Mucosa of stomach (tissue), 1 donor: ENCODE results near the gene SCPEP1.
"Not testable (repeated sequence)": the region's sequence is repeated elsewhere in the genome, so short reads cannot be mapped to it uniquely, and the experiment has no call there.

Source experiments
- H3K27me3 ChIP-seq: one replicate; pipeline ENCODE4 v1.7.0; 2013; ENCODE audit warnings: mild to moderate bottlenecking, low read length; ENCODE audit not compliant: control insufficient read depth, insufficient read depth
- H3K36me3 ChIP-seq: one replicate; pipeline ENCODE4 v1.7.0; 2013; ENCODE audit warnings: low read length; ENCODE audit not compliant: control insufficient read depth, insufficient read depth
- H3K4me1 ChIP-seq: one replicate; pipeline ENCODE4 v1.7.0; 2013; ENCODE audit warnings: mild to moderate bottlenecking, low read length; ENCODE audit not compliant: control insufficient read depth, insufficient read depth
- H3K4me3 ChIP-seq: one replicate; pipeline ENCODE4 v1.7.0; 2013; ENCODE audit warnings: low read length
- H3K9ac ChIP-seq: one replicate; pipeline ENCODE4 v1.7.0; 2013; ENCODE audit warnings: mild to moderate bottlenecking, low read length, moderate library complexity
- H3K9me3 ChIP-seq: one replicate; pipeline ENCODE4 v1.7.0; 2013; ENCODE audit warnings: mild to moderate bottlenecking, low read length, moderate library complexity; ENCODE audit not compliant: control insufficient read depth
- donor health status: Pancreatic carcinoma.

SCPEP1 gene

DNA sequence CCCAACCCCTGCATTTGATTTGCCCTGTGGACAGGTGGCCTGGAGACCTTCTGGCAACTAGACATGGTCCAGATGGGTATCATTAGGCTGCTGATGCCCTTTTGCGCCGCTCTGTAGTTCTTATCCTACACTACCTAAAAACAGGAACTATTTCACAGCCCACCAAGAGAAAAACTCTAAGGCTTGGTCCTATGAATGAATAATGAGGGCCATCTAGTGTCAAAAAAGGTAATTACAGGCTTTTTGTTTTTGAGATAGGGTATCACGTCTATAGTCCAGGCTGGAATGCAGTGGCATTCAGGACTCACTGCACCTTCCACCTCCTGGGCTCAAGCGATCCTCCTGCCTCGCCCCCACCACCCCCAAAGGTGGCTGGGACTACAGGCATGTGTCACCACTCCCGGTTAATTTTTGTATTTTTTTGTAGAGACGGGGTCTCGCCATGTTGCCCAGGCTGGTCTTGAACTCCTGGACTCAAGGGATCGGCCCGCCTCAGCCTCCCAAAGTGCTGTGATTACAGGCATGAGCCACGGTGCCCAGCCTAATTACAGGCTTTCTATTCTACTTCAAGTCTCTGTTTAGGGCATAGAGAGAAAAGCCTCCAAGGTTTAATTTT is 38.0 kb upstream of the SCPEP1 start:
- no peaks in the 10 kb centered on the region for H3K27me3 ChIP-seq
- no peaks in the 10 kb centered on the region for H3K36me3 ChIP-seq
- no peaks in the 10 kb centered on the region for H3K9me3 ChIP-seq
- no peak overlapping the region for H3K9ac ChIP-seq
- no peak overlapping the region for H3K4me3 ChIP-seq
- peaks cover 8% of the 10 kb centered on the region for H3K4me1 ChIP-seq

DNA sequence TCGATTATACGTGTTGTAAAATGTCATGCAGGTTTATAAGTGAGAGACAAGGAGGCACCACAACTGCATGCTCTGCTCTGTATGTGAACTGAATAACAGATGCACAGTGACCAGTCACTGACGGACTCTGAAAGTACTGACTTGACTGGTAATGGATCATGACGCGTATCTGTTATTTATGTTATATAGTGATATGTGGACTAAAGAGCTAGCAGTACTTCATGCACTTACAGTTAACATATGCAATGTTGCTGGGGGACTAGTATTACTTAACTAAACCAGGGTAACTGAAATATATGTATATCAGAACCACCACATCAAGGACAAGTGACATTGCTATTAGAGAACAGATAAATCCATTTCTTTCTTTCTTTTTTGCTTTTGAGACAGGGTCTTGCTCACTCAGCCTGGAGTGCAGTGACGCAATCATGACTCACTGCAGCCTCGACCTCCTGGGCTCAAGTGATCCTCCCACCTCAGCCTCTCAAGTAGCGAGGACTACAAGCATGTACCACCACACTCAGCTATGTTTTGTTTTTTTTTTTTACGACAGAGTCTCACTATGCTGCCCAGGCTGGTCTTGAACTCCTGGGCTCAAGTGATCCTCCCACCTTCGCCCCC is 34.3 kb upstream of the SCPEP1 start:
- Histone ChIP-seq H3K36me3 (no peaks in the 10 kb centered on the region), H3K9ac (no peak overlapping the region), H3K9me3 (no peaks in the 10 kb centered on the region), H3K4me1 (no peaks in the 10 kb centered on the region), H3K27me3 (no peaks in the 10 kb centered on the region), H3K4me3 (no peak overlapping the region)

DNA sequence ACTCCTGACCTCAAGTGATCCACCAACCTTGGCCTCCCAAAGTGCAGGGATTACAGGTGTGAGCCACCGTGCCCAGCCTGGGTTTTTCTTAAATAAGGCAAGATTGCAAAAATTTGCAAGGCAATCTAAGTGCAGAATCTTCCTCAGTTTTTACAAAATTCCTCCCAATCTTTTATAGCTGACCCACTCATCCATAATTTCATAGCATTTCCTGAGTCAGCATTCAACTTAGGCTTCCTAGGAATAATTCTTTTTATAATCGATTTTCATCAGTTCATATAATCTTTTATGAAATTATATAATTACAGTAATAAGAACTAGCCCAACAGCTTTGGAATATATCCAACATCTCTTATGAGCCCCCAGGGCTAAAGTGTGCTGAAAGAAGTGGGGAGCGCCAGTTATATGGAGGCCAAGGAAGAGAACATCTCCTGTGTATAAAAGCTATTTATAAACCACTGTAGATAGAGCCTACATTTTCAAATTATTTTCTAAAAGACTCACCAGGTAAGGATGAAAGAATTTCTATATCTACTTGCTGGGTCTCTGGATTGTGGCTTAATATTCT is 31.9 kb upstream of the SCPEP1 start:
- Histone ChIP-seq H3K9ac (no peak overlapping the region), H3K36me3 (no peaks in the 10 kb centered on the region), H3K4me1 (no peaks in the 10 kb centered on the region), H3K27me3 (no peaks in the 10 kb centered on the region), H3K9me3 (no peaks in the 10 kb centered on the region), H3K4me3 (no peak overlapping the region)

DNA sequence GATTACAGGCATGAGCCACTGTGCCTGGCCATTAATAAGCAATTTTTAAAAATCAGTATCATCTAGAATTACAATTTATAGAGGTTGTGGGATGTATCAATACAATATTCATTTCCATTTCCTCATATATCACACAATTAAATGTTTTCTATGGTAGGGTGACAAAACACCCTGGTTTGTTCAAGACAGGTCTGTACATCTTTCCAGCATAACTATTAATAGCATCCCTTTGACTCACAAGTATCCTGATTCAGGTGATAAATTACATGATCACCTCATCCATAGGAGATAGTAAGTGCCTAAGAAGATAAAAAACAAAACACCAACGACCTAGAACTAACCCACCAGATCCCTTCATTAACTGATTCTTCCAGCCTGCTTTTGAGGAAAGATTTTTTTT is 30.2 kb upstream of the SCPEP1 start:
- H3K4me3 ChIP-seq, result no peak overlapping the region
- no peaks in the 10 kb centered on the region for H3K36me3 ChIP-seq
- no peaks in the 10 kb centered on the region for H3K27me3 ChIP-seq
- H3K9me3 ChIP-seq, result no peaks in the 10 kb centered on the region
- no peaks in the 10 kb centered on the region for H3K4me1 ChIP-seq
- no peak overlapping the region for H3K9ac ChIP-seq

DNA sequence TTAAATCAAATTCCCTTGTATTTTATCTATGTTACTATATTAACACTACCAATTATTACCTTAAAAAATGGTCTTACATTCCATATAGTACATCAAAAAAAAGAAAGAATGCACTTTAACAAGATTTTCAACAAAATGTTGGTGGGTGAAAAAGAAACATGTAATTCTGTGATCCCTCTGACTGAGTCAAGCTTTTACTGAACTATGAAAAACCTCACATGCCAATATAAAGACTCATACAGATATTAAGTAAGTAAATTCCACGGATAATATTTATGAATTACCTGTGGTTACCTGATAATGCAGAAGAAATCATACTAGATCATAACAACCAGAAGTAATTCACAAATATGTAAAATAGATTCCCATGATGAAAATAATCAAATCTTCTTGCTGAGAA is 29.4 kb upstream of the SCPEP1 start:
- H3K9me3 ChIP-seq, result no peaks in the 10 kb centered on the region
- no peak overlapping the region for H3K9ac ChIP-seq
- no peaks in the 10 kb centered on the region for H3K36me3 ChIP-seq
- H3K4me3 ChIP-seq, result no peak overlapping the region
- H3K27me3 ChIP-seq, result no peaks in the 10 kb centered on the region
- no peaks in the 10 kb centered on the region for H3K4me1 ChIP-seq

DNA sequence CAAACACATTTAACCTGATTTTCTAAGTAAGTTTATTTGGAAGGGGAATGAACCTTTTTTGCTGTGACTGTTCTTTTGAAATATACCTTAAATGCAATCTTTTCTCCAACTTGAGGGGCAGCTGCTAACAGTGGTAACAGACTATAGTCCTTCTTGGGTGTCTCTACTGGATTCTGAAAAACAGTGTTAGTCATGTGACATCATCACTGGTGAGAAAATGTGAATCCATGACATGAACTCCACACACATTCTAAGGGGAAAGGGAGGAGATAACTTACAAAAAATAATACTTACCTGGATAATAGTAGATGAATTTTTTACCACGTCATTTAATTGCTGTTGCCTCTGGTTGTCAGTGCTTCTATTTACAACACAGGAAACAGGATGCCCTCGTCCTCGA is 28.3 kb upstream of the SCPEP1 start:
- H3K36me3 ChIP-seq, result no peaks in the 10 kb centered on the region
- no peak overlapping the region for H3K9ac ChIP-seq
- H3K4me3 ChIP-seq, result no peak overlapping the region
- H3K9me3 ChIP-seq, result no peaks in the 10 kb centered on the region
- H3K4me1 ChIP-seq, result no peaks in the 10 kb centered on the region
- H3K27me3 ChIP-seq, result no peaks in the 10 kb centered on the region

DNA sequence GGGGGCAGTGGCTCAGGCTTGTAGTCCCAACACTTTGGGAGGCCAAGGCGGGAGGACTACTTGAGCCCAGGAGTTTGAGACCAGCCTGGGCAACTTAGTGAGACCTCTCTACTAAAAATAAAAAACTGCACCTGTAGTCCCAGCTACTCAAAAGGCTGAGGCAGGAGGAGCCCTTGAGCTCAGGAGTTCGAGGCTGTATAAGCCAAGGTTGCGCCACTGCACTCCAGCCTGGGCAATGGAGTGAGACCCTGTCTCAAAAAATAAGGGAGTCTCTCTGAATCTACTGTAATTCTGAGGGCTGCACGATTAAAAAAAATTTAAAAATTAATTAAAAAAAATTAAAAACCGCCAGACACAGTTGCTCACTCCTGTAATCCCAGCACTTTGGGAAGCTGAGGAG is 20.9 kb upstream of the SCPEP1 start:
- Histone ChIP-seq H3K4me3 (no peak overlapping the region), H3K9ac (no peak overlapping the region), H3K27me3 (no peaks in the 10 kb centered on the region), H3K4me1 (peaks cover 5% of the 10 kb centered on the region), H3K36me3 (no peaks in the 10 kb centered on the region), H3K9me3 (no peaks in the 10 kb centered on the region)

DNA sequence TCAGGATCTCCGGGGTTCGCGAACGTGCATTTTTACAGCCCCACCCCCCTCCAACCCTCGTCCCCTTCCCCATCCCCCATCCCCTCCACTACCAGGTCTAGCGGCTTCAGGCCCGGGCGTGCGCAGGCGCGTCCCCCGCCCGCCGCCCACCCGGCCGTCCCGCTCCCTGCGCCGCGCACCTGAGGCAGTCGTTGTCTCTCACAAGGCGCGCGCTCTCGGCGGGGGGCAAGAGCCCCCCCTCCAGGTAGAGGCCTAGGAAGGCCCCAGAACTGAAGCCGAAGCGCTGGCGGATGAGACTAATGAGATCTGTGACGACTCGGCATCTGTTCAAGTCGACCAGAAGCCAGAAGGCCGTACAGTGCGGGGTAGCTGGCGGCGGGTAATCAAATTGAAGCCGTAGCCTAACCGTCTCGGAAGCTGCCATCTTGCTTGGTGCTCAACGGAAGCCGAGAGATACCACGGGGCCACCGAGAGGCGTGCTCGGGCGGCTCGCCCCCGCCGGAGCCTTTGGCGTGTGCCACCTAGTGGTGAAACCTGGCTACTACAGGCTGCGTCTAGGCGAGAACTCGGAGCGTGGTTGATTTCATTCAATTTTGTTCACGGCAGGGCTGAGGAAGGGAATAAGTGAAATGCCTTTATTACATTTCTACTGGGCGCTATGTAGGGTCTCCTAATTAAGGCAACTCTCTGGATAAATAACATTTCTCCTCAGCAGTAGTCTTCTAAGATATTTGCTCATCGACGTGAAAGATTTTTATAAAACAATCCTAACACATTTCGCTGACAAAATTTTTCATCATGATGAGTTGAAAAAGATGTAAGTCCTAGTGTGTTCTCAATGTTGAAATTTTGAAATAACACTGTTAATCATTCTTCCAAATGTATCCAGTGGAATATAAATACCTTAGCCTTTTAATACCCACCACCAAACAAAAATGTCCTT is 17.1 kb upstream of the SCPEP1 start, which contains the start of gene COIL:
COIL (minus strand) TSS at position 455 of the 943 bp plus-strand sequence; CDS start at position 424, 31 bp downstream.
- no peaks in the 10 kb centered on the region for H3K27me3 ChIP-seq
- peaks cover 10% of the 10 kb centered on the region for H3K4me1 ChIP-seq
- H3K36me3 ChIP-seq, result no peaks in the 10 kb centered on the region
- H3K9ac ChIP-seq, result peak within 1 kb of the TSS; percentile 95
- H3K4me3 ChIP-seq, result peak within 1 kb of the TSS; percentile 88
- H3K9me3 ChIP-seq, result no peaks in the 10 kb centered on the region

DNA sequence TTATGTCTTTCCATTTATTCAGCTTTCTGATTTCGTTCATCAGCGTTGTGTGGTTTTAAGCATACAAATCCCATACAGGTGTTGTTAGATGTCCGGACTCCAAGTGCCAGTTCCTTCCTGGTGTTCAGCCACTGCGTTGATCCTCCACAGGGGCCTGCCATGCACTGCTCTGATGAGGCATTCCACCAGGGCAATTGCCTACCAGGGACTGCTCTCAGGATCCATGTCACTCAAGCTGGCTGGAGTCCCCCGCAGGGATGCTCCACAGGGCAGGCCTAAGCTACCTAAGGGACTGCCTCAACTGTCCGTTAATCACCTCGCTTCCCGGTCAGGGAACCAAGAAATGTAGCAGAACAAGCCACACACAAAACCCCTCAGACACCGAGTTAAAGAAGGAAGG is 12.7 kb upstream of the SCPEP1 start:
- not testable (repeated sequence) for H3K4me1 ChIP-seq, H3K36me3 ChIP-seq, H3K4me3 ChIP-seq, H3K27me3 ChIP-seq, H3K9ac ChIP-seq, H3K9me3 ChIP-seq

DNA sequence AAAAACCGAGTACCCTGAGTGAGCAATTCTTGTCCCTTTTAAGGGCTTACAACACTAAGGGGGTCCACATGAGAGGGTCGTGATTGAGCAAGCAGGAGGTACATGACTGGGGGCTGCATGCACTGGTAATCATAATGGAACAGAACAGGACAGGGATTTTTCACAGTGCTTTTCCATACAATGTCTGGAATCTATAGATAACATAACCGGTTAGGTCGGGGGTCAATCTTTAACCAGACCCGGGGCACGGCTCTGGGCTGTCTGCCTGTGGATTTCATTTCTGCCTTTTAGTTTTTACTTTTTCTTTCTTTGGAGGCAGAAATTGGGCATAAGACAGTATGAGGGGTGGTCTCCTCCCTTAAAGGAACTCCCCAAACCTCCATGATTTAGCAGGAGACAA is 12.2 kb upstream of the SCPEP1 start:
- not testable (repeated sequence) for H3K4me3 ChIP-seq, H3K27me3 ChIP-seq, H3K9me3 ChIP-seq, H3K4me1 ChIP-seq, H3K36me3 ChIP-seq, H3K9ac ChIP-seq

DNA sequence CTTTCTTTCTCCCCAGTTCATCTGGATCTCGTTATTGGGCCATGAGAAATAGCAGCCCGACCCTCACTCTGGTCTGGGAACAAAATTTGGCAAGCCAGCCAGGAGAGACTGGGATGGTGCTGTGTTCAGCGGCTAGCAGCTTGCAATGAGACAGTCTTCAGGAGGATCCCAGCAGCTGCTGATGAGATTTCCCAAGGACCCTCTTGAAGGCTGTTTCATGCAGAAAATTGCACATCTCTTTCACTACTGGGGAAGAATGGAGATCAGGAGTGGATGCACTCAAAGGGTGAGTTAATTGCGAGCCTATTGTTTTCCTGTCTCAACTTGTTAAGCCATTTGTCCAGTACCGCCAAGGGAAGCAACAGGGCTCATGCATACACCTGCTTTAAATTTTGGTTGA is 11.6 kb upstream of the SCPEP1 start:
- peaks cover 4% of the 10 kb centered on the region for H3K4me1 ChIP-seq
- no peaks in the 10 kb centered on the region for H3K9me3 ChIP-seq
- no peak overlapping the region for H3K9ac ChIP-seq
- H3K4me3 ChIP-seq, result no peak overlapping the region
- no peaks in the 10 kb centered on the region for H3K27me3 ChIP-seq
- H3K36me3 ChIP-seq, result no peaks in the 10 kb centered on the region

DNA sequence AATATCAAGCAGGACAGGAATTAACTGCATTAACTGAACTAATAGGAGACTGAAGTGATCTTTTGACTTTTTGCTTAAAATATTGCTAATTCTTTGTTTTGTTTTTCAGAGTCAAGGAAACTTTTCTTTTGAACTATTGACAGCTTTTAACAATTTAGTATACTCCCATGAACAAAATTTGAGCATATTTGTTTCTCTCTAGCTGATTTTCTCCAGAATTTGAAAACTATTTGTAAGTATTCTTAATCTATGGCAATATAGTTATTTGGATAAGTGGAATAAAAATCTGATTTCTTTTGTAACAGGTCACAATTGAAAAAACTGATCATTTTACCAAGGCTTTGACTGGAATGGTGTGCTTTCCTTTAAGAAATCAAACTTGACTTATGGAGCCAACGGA is 7.0 kb upstream of the SCPEP1 start:
- peaks cover 7% of the 10 kb centered on the region for H3K4me1 ChIP-seq
- H3K27me3 ChIP-seq, result no peaks in the 10 kb centered on the region
- H3K9me3 ChIP-seq, result no peaks in the 10 kb centered on the region
- no peaks in the 10 kb centered on the region for H3K36me3 ChIP-seq
- no peak overlapping the region for H3K9ac ChIP-seq
- no peak overlapping the region for H3K4me3 ChIP-seq
